HL-60 (cell line): ENCODE measurements around the gene ESRRG.

Source experiments
- DNase-seq, 2 experiments: peaks; one replicate each; pipeline ENCODE4 v3.0.0-alpha.2; 2010 to 2020; ENCODE audit warnings: low read depth in 1 of 2, low spot score in 1 of 2
- H3K27ac ChIP-seq: fragments of 250-450 bp; sonication (Bioruptor Pico); replicated peaks from 2 replicates; pipeline ENCODE4 v1.5.1; 2020; ENCODE audit warnings: mild to moderate bottlenecking, moderate library complexity
- H3K27me3 ChIP-seq: fragments of 250-450 bp; sonication (Bioruptor Pico); 2 replicates; pipeline ENCODE4 v1.5.1; 2021; ENCODE audit warnings: mild to moderate bottlenecking, moderate library complexity; ENCODE audit not compliant: insufficient read depth, poor library complexity, severe bottlenecking
- H3K4me3 ChIP-seq: replicated peaks from 2 replicates; pipeline ENCODE4 v1.5.1; 2011; ENCODE audit warnings: mild to moderate bottlenecking, control low read depth, low read length; ENCODE audit not compliant: insufficient read depth
- GABPA ChIP-seq: IDR thresholded peaks from 2 replicates; pipeline ENCODE4 v1.6.1; 2012; ENCODE audit warnings: low read depth
- POLR2AphosphoS5 ChIP-seq: IDR thresholded peaks from 2 replicates; pipeline ENCODE4 v1.6.1; 2012; ENCODE audit warnings: low read depth
- SPI1 ChIP-seq: IDR thresholded peaks from 2 replicates; pipeline ENCODE4 v1.6.1; 2012; ENCODE audit warnings: low read depth, mild to moderate bottlenecking, borderline replicate concordance
- TF ChIP-seq, protein P1 (sequence below): IDR thresholded peaks from 2 replicates; pipeline ENCODE4 v1.6.1; 2012; ENCODE audit warnings: low read depth; ENCODE audit not compliant: insufficient replicate concordance
- TF ChIP-seq, protein P2 (sequence below): IDR thresholded peaks from one replicate; pipeline ENCODE4 v1.5.1; 2011; ENCODE audit warnings: low read length, control low read depth, inconsistent platforms; ENCODE audit not compliant: insufficient read depth

Gene ESRRG

DNA sequence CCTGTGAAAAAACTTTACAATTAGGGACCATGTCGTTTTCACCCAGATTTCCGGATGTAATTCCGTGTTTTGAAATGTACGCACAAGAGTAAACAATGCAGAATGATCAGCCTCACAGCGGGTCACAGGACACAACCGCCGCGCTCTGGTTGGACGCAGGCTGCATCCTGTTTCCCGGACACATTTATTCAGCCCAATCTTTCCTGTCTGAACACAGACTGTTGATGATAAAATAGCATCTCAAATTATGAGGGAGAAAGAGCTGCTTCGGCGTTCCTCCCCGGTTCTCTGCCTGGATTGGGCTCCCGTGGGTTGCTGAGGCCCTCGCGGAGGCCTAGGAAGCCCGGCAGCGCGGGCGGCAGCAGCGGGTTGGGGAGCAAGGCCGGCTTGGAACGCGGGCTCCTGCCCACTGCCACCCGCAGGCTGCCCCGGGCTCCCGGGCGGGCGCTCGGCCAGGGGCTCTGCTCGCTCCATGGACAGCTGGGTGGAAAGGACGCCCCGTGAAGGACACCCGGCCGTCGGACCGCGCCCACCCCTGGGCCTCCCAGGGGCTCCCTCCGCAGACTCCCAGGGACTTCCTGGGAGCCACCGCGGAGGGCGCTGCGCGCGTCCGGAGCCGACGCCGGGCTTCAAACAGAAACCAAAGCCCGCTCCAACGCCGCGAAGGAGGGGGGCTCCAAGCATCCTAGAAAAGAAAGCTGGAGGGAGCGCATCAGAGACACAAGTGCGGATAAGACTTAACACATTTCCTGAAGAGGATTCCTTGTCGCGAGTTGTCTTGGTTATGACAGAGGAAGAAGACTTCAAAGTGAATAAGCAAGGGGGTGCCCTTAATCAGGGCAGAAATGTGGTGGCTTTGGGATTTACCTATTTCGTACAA lies 122.3 kb downstream of the ESRRG start:
- H3K4me3 ChIP-seq = peak overlapping the region; percentile 25
- DNase-seq = no peak
- TF ChIP-seq, protein P1, sequence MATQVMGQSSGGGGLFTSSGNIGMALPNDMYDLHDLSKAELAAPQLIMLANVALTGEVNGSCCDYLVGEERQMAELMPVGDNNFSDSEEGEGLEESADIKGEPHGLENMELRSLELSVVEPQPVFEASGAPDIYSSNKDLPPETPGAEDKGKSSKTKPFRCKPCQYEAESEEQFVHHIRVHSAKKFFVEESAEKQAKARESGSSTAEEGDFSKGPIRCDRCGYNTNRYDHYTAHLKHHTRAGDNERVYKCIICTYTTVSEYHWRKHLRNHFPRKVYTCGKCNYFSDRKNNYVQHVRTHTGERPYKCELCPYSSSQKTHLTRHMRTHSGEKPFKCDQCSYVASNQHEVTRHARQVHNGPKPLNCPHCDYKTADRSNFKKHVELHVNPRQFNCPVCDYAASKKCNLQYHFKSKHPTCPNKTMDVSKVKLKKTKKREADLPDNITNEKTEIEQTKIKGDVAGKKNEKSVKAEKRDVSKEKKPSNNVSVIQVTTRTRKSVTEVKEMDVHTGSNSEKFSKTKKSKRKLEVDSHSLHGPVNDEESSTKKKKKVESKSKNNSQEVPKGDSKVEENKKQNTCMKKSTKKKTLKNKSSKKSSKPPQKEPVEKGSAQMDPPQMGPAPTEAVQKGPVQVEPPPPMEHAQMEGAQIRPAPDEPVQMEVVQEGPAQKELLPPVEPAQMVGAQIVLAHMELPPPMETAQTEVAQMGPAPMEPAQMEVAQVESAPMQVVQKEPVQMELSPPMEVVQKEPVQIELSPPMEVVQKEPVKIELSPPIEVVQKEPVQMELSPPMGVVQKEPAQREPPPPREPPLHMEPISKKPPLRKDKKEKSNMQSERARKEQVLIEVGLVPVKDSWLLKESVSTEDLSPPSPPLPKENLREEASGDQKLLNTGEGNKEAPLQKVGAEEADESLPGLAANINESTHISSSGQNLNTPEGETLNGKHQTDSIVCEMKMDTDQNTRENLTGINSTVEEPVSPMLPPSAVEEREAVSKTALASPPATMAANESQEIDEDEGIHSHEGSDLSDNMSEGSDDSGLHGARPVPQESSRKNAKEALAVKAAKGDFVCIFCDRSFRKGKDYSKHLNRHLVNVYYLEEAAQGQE = no peak
- no peak for TF ChIP-seq SPI1
- TF ChIP-seq, protein P2, sequence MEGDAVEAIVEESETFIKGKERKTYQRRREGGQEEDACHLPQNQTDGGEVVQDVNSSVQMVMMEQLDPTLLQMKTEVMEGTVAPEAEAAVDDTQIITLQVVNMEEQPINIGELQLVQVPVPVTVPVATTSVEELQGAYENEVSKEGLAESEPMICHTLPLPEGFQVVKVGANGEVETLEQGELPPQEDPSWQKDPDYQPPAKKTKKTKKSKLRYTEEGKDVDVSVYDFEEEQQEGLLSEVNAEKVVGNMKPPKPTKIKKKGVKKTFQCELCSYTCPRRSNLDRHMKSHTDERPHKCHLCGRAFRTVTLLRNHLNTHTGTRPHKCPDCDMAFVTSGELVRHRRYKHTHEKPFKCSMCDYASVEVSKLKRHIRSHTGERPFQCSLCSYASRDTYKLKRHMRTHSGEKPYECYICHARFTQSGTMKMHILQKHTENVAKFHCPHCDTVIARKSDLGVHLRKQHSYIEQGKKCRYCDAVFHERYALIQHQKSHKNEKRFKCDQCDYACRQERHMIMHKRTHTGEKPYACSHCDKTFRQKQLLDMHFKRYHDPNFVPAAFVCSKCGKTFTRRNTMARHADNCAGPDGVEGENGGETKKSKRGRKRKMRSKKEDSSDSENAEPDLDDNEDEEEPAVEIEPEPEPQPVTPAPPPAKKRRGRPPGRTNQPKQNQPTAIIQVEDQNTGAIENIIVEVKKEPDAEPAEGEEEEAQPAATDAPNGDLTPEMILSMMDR = no peak
- TF ChIP-seq GABPA = no peak
- TF ChIP-seq POLR2AphosphoS5 = no peak
- peaks cover 9% of the 10 kb centered on the region for H3K27me3 ChIP-seq
- H3K27ac ChIP-seq = no peak overlapping the region

DNA sequence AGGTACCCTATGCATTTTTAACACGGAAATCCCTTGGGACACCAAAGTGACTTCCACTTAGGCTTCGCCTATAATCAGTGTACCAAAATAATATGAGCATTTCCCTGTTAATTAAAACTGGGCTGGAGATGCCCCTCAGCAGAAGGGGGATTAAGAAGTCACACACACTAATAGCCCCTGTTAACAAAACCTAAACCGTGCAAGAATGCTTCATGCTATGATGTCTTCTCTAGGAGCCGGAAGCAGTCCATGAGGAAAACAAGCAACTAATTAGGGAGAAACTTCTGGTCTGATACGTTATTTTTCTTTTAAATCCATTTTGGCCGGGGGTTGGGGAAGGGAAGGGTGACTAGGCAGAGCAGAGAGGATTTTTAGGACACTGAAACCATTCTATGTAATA lies 123.4 kb downstream of the ESRRG start:
- Histone ChIP-seq H3K4me3 (no peak overlapping the region), H3K27me3 (peaks cover 9% of the 10 kb centered on the region), H3K27ac (no peak overlapping the region)
- TF ChIP-seq, protein P1 = no peak
- no peak for TF ChIP-seq POLR2AphosphoS5
- no peak for TF ChIP-seq SPI1
- TF ChIP-seq, protein P2 = no peak
- TF ChIP-seq GABPA = no peak
- no peak for DNase-seq

DNA sequence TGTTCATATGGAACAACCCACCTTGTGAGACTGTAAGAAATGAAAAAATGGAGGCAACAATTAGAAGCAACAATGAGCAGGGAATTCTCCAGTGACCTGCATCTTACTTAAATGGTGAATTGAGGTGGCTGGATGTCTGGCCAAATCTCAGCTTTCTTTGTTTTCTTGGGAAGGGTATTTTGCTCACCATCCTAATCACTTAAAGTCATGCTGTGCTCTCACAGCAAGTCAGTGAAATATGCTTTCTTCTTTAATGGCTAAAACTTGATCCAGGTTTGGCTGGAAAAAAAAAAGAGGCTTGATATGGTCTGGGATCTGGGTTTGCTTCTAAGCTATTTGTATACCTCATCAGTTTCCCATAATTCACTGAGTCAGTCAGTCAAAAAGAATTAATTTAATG lies 124.8 kb downstream of the ESRRG start:
- Histone ChIP-seq H3K4me3 (no peak overlapping the region), H3K27ac (no peak overlapping the region), H3K27me3 (peaks cover 9% of the 10 kb centered on the region)
- no peak for DNase-seq
- TF ChIP-seq, protein P1 = no peak
- TF ChIP-seq, protein P2 = no peak
- no peak for TF ChIP-seq GABPA
- no peak for TF ChIP-seq POLR2AphosphoS5
- TF ChIP-seq SPI1 = no peak
